ENCODE measurements around the gene MYO9B.
A peak's percentile ranks its signal among the peaks of the same experiment; 100 is the strongest.

GRCh38 chr19:17158584-17158983, 83.0 kb downstream of the MYO9B start:
- TF ChIP-seq CTCF (IDR thresholded peaks at IDR 0.05 in 8 of 11, conservative IDR thresholded peaks at IDR 0.05 in 3 of 11) (no peak), POLR2A (IDR thresholded peaks at IDR 0.05) (no peak), POLR2AphosphoS5 (IDR thresholded peaks at IDR 0.05) (peak in 1 of 3 donors; percentile 54)

Measured in spleen (tissue), 7 donors.